ENCODE results near the gene ASIC1.

Gene ASIC1

DNA sequence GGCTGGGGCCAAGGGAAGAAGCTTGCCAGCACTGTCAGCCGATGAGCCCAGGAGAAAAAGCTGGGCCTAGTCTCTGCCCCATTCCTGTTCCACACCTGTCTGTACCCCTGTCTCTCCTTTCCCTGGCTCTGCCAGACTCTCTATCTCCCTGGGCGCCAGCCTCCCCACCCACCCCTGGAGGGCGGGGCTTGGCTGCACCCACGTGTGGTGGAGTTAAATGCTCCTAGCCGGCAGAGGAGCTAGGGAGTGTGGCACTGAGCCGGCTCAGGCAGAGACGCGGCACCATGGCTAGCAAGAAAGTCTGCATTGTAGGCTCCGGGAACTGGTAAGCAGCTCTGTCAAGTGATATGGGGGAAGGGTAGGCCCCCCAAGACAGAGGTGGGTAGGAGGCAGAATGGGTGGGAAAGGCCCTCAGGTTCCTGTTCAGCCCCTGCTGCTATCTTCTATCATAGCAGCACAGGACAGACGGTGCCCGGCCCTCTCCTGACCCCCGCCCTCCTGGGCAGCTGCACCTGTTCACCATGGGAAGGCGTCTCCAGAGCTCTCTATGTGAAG, 46.4 kb downstream of the ASIC1 start, which contains the start of gene GPD1:
Gene GPD1, plus strand, starts transcription at position 242 of the 555 bp plus-strand sequence. Its CDS starts 43 bp downstream, at position 285.
- Mint-ChIP-seq H3K27me3 (peaks cover 21% of the 10 kb centered on the region), H3K27ac (no peak within 1 kb of the TSS), H3K36me3 (peaks cover 18% of the 10 kb centered on the region), H3K4me1 (no peaks in the 10 kb centered on the region), H3K4me3 (no peak within 1 kb of the TSS), H3K9me3 (no peaks in the 10 kb centered on the region)
- CTCF ChIA-PET: interaction anchor here (0.6 to 4.7 kb wide), 7 partner anchors 8 to 384 kb away, joined by 3 to 27 read pairs (median 4); partner anchors contain the start of genes COX14 and SMARCD1
- DNase-seq: peak; percentile 29

DNA sequence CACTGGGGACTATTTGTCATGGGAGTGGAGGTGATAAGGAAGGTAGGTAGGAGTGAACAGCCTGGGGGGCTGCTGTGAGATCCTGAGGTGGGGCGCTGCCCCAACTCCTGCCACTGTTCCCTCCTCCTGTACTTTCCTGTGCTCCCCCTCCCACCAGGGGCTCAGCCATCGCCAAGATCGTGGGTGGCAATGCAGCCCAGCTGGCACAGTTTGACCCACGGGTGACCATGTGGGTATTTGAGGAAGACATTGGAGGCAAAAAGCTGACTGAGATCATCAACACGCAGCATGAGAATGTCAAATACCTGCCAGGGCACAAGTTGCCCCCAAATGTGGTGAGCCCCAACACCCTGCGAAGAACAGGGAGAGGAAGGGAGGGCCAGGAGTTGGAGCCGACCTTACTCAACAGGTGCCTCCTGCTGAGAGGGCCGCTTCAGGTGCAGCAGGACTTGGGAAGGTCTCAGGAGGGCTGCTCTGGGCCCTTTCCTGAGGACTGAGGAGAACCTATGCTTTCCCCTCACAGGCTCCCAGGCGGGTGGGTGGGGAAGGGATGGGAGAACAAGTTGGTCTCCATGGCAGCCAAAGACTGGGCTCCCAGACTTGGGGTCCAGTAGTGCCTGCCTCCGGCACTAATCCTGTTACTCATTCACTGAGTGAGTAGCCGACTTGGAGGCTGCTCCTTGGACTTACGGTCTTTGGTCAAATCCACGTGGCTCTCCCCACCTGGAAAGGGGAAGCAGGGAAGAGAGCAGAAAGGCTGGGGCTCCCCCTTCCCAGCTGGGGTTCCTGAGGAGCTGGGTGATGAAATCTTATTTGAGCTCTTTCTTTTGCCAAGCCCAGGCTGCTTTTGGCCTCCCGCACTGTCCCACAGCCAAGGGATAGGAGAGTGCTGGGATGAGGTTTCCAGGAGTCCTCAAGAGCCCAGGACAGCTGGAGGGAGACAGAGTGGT, 47.3 kb downstream of the ASIC1 start:
- CTCF ChIA-PET: interaction anchor here (0.9 to 4.7 kb wide), 5 partner anchors 7 to 137 kb away, joined by 3 to 27 read pairs (median 5); partner anchors contain the start of gene COX14
- Mint-ChIP-seq H3K4me3 (no peak overlapping the region), H3K9me3 (no peaks in the 10 kb centered on the region), H3K4me1 (no peaks in the 10 kb centered on the region), H3K36me3 (peaks cover 12% of the 10 kb centered on the region), H3K27ac (no peak overlapping the region), H3K27me3 (peaks cover 21% of the 10 kb centered on the region)
- DNase-seq: no peak

DNA sequence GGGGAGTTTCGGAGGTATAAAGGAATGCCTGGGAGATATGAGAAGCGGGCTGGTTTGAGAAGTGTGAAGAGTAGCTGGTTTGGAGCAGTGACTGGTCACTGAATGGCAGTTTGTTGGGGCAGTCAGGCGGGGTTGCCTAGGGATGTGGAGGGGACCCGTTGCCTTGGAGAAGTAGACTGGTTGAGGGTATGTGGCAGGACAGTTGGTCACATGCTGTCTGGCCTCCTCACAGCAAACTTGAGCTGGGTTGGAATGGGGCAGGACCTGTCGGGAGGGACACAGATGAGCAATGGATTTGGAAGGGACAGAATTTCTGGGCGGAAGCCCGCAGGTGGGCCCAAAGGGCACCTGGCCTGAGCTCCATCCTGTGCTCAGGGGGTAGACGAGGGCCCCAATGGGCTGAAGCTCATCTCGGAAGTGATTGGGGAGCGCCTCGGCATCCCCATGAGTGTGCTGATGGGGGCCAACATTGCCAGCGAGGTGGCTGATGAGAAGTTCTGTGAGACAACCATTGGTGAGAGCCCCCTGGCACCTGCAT, 48.6 kb downstream of the ASIC1 start:
- peaks cover 21% of the 10 kb centered on the region for H3K27me3 Mint-ChIP-seq
- no peak overlapping the region for H3K27ac Mint-ChIP-seq
- H3K4me1 Mint-ChIP-seq: peaks cover 9% of the 10 kb centered on the region
- peaks cover 4% of the 10 kb centered on the region for H3K36me3 Mint-ChIP-seq
- no peak for DNase-seq
- CTCF ChIA-PET: interaction anchor here (0.9 kb wide), 1 partner anchor 16 kb away, joined by 3 read pairs; no protein-coding TSS in a partner anchor
- H3K9me3 Mint-ChIP-seq: no peaks in the 10 kb centered on the region
- H3K4me3 Mint-ChIP-seq: no peak overlapping the region

DNA sequence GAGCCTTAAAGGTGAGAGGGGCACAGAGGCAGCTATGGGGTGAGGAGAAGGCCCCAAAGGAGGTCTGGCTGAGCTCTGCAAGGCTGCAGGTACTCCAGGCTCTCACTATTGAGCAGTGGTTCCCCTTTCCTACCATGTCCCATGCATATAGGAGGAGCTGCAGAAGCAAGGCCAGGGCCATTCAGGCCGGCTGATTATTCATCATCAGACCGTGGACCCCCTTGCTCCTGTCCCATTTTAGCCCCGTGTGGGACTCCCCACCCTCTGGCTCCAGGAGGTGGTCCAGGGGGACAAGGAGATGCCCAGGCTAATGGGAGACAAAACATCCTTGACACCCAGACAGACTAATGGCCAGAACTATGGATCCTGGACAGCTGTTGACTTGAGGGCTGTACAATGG, 49.5 kb downstream of the ASIC1 start:
- H3K27me3 Mint-ChIP-seq: peaks cover 26% of the 10 kb centered on the region
- H3K27ac Mint-ChIP-seq: no peak overlapping the region
- no peak overlapping the region for H3K4me3 Mint-ChIP-seq
- H3K36me3 Mint-ChIP-seq: no peaks in the 10 kb centered on the region
- peaks cover 15% of the 10 kb centered on the region for H3K4me1 Mint-ChIP-seq
- no peaks in the 10 kb centered on the region for H3K9me3 Mint-ChIP-seq
- DNase-seq: no peak
- CTCF ChIA-PET: no interaction called here

DNA sequence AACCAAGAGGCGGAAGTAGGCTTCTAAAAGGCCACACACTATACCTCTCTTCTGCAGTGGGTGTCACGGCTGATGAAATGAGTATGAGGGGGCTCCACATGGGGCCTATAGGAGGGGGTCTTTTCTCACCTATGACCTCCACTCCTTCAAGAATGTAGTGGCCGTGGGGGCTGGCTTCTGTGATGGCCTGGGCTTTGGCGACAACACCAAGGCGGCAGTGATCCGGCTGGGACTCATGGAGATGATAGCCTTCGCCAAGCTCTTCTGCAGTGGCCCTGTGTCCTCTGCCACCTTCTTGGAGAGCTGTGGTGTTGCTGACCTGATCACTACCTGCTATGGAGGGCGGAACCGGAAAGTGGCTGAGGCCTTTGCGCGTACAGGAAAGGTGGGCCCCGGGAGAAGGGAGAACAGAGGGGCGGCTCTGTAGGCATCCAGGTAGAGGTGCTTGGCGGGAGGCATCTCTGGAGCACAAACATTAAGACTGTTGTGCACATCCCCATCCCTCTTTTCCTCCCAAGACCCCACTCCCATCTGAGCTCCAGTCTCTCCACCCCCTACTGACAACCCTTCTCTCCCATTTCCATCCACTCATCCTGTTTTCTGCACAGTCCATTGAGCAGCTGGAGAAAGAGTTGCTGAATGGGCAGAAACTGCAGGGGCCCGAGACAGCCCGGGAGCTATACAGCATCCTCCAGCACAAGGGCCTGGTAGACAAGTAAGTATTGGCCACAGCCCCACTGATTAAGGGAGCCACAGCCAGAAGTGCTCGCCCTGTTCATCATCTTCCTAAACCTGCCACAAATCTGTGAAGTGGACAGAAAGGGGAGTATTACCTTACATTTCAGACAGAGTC, 50.2 kb downstream of the ASIC1 start:
- H3K27me3 Mint-ChIP-seq: peaks cover 26% of the 10 kb centered on the region
- no peaks in the 10 kb centered on the region for H3K9me3 Mint-ChIP-seq
- CTCF ChIA-PET: interaction anchor here (0.9 to 1.4 kb wide), 3 partner anchors 20 to 140 kb away, joined by 3 to 4 read pairs (median 4); no protein-coding TSS in a partner anchor
- peaks cover 15% of the 10 kb centered on the region for H3K4me1 Mint-ChIP-seq
- no peak overlapping the region for H3K4me3 Mint-ChIP-seq
- no peak overlapping the region for H3K27ac Mint-ChIP-seq
- no peak for DNase-seq
- H3K36me3 Mint-ChIP-seq: peaks cover 4% of the 10 kb centered on the region

DNA sequence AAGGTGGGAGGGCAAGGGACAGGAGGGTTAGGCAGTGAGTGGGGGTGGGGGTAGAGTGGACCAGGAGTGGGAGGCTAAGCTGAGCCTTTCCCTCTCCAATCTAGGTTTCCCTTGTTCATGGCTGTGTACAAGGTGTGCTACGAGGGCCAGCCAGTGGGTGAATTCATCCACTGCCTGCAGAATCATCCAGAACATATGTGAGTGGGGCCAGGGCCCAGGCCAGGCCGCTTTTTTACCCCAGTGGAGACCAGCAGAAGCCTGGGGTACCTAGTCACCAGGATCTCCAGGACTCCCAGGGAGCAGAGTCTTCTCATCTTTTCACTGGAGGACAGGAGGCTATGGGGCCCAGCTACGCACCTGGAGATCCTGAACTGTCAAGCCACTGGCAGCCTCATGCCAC, 51.9 kb downstream of the ASIC1 start:
- H3K27ac Mint-ChIP-seq: no peak overlapping the region
- no peak overlapping the region for H3K4me3 Mint-ChIP-seq
- peaks cover 28% of the 10 kb centered on the region for H3K4me1 Mint-ChIP-seq
- no peaks in the 10 kb centered on the region for H3K9me3 Mint-ChIP-seq
- peaks cover 21% of the 10 kb centered on the region for H3K27me3 Mint-ChIP-seq
- peaks cover 5% of the 10 kb centered on the region for H3K36me3 Mint-ChIP-seq
- CTCF ChIA-PET: interaction anchor here (0.9 to 4.8 kb wide), 9 partner anchors 15 to 141 kb away, joined by 3 to 40 read pairs (median 19); partner anchors contain the start of genes CERS5 and SMARCD1
- DNase-seq: no peak

DNA sequence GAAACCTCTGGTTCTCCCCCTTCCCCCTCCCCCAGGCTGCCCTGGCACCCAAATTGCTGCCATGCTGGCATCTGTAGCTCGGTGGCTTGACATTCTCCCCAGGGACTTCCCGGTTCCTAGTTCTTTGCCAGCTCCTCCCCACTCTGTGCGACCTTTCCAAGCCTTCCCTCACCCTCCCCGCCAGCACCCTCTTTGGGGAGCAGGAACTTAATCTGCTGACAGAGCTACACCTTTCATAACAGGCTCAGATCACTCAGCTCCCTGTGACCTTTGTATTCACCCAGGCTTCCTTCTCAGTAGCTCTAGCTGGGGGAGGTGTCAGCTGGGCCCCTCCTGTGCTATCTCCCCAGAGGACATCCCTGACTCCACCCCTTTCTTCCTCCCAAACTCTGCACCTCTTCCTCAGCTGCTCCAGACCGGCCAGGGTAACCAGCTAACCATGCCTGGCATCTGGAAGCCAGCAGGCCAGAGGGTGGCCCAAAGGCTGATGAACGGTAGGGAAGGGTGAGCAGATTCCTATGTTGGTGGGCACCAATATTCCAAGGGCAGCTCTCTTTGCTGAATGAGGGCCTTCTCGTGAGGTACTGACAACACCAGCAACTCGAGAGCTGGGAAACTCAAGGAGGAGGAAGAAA, 52.8 kb downstream of the ASIC1 start:
- H3K27ac Mint-ChIP-seq: no peak overlapping the region
- peaks cover 30% of the 10 kb centered on the region for H3K4me1 Mint-ChIP-seq
- DNase-seq: no peak
- peaks cover 13% of the 10 kb centered on the region for H3K27me3 Mint-ChIP-seq
- CTCF ChIA-PET: interaction anchor here (0.6 to 4.8 kb wide), 23 partner anchors 8 to 173 kb away, joined by 3 to 40 read pairs (median 7); partner anchors contain the start of genes CERS5, GPD1, LIMA1 and SMARCD1
- H3K36me3 Mint-ChIP-seq: peaks cover 7% of the 10 kb centered on the region
- no peak overlapping the region for H3K4me3 Mint-ChIP-seq
- no peaks in the 10 kb centered on the region for H3K9me3 Mint-ChIP-seq

DNA sequence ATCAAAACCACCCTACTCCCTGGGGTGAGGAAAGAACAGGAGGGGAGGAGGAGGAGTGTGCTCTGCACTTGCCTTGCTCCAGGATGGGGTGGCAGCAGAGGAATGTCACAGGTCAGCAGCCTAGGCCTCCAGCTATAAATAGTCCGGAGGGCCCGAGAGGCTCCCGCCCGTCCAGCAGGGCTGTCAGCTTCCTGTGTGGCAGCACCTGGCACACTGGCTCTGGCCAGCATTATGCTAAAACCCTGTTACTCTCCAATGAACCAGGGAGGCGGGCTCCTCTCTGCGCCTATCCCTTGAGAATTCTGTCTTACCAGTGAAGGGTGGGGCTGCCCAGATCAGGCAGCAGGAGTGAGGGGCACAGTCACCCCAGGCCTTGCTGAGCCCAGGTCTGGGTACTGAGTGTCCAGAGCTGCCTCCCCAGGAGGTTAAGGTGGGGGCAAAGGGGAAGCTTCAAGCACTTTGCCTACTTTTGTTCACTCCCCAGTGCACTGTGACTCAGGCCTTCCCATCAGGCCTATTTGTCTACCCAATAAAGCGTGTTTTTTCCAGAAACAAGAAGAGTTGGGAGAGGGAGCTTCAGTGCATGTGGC, 53.5 kb downstream of the ASIC1 start:
- Mint-ChIP-seq H3K27ac (no peak overlapping the region), H3K9me3 (no peaks in the 10 kb centered on the region), H3K4me1 (peaks cover 36% of the 10 kb centered on the region), H3K36me3 (peaks cover 12% of the 10 kb centered on the region), H3K4me3 (peak overlapping the region; percentile 93), H3K27me3 (peaks cover 7% of the 10 kb centered on the region)
- DNase-seq: peak; percentile 27
- CTCF ChIA-PET: interaction anchor here (0.8 to 4.8 kb wide), 30 partner anchors 9 to 173 kb away, joined by 3 to 40 read pairs (median 6); partner anchors contain the start of genes CERS5, GPD1, LIMA1 and RACGAP1

DNA sequence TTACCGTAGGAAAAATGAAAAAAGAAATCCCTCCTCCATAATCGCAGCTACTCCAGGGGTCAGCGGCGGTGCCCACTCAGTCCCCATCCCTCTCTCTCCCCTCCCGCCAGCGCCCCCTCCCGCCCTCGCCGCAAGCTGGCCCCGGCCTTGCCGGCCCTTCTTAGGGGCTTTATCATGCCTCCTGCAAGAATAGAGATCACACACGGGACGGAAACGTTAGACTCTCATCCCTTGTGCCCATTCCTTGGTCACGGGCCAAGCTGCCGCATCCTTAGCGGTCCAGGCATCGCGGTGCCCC, 53.9 kb downstream of the ASIC1 start:
- no peak for DNase-seq
- peaks cover 4% of the 10 kb centered on the region for H3K27me3 Mint-ChIP-seq
- CTCF ChIA-PET: interaction anchor here (0.7 to 4.8 kb wide), 28 partner anchors 9 to 291 kb away, joined by 3 to 40 read pairs (median 7); partner anchors contain the start of genes CERS5, GPD1, RACGAP1 and SMARCD1
- peaks cover 40% of the 10 kb centered on the region for H3K4me1 Mint-ChIP-seq
- peaks cover 15% of the 10 kb centered on the region for H3K36me3 Mint-ChIP-seq
- H3K9me3 Mint-ChIP-seq: no peaks in the 10 kb centered on the region
- peak overlapping the region; percentile 87 for H3K27ac Mint-ChIP-seq
- peak overlapping the region; percentile 93 for H3K4me3 Mint-ChIP-seq

DNA sequence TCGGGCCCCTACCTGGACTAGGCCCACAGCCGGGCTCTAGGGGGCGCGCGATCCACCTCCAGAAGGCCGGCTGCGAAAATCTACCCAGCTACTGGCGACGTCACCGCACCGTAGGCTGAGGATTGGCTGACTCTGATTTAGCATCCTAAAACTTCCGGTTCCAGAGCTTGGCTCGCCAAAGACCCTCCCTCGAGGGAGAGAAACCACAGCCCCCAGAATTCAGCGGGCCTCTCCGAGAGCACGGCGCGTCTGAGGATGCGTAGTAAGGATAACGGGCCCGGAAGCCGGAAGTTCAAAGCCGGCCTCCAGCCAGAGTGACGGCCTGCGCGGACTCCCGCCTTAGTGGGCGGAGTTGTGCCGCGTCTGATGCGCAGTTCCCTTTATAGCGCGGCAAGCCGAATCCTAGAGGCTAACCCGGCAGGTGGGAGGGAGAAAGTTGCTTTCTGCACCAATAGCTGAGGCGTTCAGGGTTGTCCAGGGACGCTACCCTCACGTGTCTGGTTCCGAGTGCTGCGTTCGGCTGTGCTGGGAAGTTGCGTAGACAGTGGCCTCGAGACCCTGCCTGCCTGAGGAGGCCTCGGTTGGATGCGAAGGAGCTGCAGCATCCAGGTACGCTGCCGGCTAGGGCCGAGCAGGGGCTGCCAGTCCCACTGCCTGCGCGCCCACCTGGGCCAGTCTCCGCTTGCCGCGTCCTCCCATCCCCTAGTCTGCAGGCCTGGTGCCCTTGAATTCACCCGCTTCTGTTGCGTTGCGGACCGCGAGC, 54.5 kb downstream of the ASIC1 start, which contains the start of gene COX14:
Gene COX14, plus strand, starts transcription at position 544 of the 763 bp plus-strand sequence. CDS start 7,808 bp downstream, outside the sequence.
- Mint-ChIP-seq H3K27me3 (peaks cover 4% of the 10 kb centered on the region), H3K4me3 (peak within 1 kb of the TSS; percentile 93), H3K9me3 (no peaks in the 10 kb centered on the region), H3K4me1 (peaks cover 42% of the 10 kb centered on the region), H3K36me3 (peaks cover 20% of the 10 kb centered on the region), H3K27ac (peak within 1 kb of the TSS; percentile 98)
- DNase-seq: peak; percentile 99
- CTCF ChIA-PET: interaction anchor here (0.7 to 4.8 kb wide), 31 partner anchors 9 to 291 kb away, joined by 3 to 40 read pairs (median 7); partner anchors contain the start of genes CERS5, GPD1, RACGAP1 and SMARCD1

DNA sequence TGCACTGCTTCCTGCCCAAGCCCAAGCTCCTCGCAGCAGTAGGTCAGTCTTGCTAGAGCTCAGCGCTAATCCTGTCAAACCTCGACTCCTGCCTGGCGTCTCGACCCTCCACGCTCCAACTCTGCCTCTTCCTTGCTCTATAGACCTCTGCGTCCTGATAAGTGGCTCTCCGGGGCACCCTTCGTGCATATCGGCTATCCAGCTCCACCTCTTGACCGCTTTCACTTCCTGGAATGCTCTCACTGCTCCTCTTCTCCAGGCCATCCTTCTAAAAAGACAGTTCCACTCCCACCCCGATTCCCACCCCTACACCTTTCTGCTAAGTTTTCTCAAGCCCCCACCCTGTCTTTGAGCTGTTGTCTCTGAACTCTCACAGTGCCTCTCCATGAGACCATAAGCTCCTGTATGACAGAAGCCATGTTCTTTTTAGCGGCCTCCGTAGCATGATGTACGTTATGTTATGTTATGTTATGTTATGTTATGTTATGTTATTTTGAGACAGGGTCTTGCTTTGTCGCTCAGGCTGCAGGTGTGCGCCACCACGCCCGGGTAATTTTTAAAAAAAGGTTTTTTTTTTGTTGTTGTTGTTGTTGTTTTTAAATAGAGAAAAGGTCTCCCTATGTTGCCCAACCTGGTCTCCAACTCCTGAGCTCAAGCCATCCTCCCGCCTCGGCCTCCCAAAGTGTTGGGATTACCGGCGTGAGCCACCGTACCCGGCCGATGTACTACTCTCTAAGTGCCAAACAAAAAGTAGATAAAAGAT, 55.2 kb downstream of the ASIC1 start:
- DNase-seq: no peak
- Mint-ChIP-seq H3K36me3 (peaks cover 23% of the 10 kb centered on the region), H3K4me1 (peaks cover 44% of the 10 kb centered on the region), H3K4me3 (peak overlapping the region; percentile 93), H3K27me3 (peaks cover 4% of the 10 kb centered on the region), H3K27ac (peak overlapping the region; percentile 98), H3K9me3 (no peaks in the 10 kb centered on the region)
- CTCF ChIA-PET: interaction anchor here (1.2 to 4.8 kb wide), 17 partner anchors 9 to 88 kb away, joined by 3 to 40 read pairs (median 11); partner anchors contain the start of genes CERS5, GPD1, RACGAP1 and SMARCD1

All from activated naive CD4-positive, alpha-beta T cell treated with anti-CD3 and anti-CD28 coated beads, Interleukin-2, amount 10 ng/mL, durations not matched to agents 7 days and 5 days (primary cell).